Measurements from ENCODE around the gene SYCE3.

SYCE3 gene

DNA sequence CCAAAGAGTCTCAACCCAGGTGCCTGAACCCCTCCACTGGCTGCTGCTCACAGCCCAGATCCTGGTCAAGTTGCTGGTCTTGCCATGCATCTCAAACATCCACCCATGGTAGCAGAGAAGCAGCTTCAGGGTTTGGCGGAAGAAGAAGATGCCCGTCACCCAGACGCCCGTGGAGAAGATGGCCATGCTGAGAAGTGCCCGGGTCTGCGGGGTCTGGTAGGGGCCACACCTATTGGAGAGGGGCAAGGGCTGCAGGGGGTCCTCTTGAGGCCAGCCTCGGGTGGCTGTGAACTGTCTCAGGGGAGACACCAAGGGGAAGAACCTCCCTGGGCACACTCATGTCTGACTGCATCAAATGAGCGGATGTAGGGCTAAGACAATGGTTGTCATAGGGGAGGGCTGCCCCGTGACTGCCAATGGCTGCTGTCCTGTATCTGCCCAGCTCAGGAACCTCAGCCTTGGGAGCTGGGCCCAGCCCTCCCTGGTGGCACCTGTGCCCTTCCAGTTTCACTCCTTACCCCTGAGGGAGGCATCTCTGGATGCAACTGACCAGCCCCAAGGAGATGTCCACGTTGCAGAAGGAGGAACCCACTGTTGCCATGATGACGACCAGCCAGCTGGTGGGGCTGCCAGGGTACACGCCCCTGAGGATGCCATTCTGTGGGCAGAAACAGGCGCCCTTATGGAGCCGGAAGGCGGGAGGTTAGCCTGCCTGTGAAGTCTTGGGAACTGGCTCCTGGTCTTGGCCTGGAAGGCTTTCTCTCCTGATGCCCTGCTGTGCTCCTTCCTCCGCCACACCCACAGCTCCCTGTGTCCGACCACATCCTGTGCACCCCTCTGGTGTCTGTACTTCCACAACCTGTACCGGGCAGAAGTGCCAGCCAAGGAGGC lies 14.3 kb upstream of the SYCE3 start:
- in situ Hi-C loops (cut with MboI; ENCODE audit: low sequenced_read_pairs) = no loop called here

DNA sequence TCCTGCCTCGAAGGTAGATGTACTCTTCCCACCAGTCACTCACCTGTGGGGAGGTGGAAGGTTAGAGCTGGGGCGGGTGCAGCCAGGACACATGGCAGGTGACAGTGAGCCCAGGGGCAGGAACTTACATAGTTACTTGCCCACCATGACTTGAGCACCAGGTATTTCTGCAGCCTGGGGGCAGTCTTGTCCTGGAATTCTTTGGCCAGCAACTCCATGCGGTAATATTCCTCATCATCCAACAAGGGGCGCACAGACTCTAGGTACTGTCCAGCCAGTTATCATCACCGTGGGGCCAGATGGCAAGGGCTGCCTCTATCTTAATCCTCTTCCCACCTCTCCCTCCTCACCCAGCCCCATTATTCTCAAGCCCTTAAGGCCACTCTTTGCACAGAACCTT lies 13.4 kb upstream of the SYCE3 start:
- in situ Hi-C loops (cut with MboI; ENCODE audit: low sequenced_read_pairs) = no loop called here

DNA sequence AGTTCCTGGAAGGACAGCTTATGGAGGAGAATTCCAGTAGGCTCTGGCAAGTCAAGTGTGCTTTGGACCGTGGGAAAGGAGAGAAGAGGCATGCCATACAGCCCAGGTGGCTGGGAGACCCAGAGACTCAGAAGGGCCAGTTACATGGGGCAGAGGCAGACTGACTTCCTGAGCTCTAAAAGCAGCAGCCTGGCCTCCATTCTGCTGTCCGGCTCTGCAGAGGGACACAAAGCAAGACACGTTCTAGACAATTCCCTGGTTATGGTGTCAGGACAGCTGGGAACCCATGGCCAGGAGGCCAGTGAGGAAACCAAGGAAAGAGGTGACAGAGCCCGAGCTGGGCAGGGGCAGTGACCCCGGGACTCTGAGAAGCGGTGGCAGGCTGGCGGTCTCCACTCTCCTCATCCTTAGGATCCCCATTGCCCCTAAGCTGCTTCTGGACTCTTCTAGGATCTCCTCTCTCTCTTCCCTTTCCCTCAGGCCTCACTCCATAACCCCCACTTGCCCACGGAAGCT lies 12.8 kb upstream of the SYCE3 start:
- in situ Hi-C loops (cut with MboI; ENCODE audit: low sequenced_read_pairs) = no loop called here

DNA sequence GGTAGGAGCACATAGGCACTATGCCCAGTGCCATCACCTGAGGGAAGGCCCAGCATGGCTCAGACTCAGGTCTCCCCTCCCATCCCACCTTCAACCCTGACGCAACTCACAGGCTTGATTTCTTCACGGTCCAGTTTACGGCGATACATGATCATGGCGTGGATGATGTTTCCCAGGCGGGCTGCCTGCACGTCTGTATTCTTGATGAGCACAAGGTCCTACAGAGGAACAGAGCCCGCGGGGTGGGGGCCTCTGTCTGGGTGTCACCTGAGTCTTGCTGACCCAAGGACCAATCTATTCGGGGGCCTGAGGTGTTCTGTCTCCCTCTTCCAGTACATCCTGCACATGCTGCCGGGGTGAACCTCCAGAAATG lies 11.7 kb upstream of the SYCE3 start:
- in situ Hi-C loops (cut with MboI; ENCODE audit: low sequenced_read_pairs) = no loop called here

DNA sequence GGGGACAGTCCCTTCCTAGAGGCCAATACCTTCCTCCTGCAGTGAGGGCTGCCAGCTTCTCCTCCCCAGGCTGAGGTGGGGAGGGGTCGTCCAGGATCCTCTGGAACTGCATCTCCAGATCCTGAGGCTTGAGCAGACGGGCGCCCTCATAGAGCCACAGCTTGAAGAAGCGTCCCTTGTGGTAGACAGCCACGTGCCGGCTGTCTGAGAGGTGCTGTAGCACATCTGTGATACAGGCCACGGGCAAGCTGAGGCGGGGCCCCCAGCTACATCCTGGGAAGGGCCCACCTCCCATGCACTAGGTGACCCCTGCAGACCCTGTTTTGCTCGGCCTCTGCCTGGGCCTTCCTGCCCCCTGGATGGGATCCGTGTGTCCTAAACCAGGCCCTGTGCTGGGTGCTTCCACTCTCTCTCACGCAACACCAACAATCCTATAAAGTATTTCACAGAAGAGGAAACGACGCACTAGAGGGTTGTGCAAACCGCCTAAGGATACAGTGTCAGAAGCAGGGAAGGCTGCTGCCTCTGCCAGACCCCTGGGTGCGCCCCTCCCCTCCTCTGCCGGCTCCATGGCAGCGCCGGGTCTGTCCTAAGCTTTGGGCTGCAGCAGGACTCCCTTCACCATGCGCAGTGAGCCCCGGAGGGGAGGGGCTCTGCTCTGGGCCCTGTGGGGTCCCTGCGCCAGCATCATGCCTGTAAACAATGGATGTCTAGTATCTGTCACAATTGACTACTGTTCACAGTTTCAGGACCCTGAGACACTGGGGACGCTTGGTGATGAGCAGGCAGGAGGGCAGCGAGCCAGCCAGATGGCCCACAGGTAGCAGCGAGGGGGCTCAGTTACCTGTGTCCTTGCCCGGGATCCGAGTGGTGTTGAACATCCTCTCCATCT lies 11.0 kb upstream of the SYCE3 start:
- in situ Hi-C loops (cut with MboI; ENCODE audit: low sequenced_read_pairs) = no loop called here

DNA sequence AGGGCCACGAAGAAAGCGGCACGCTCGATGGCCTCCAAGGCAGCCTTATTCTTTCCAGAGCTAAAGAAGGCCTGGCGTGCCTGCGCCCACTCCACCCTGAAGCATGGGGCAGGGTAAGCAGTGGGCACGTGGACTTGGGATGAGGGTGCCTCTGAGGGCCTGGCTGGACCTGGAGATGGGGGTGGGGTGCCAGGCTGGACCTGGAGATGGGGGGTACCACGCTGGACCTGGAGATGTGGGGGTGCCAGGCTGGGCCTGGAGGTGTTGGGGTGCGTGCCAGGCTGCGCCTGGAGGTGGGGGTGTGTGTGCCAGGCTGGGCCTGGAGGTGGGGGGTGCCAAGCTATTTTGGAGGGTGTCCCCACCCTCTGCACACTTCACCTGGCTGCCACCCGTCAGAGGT lies 10.2 kb upstream of the SYCE3 start:
- in situ Hi-C loops (cut with MboI; ENCODE audit: low sequenced_read_pairs) = no loop called here

DNA sequence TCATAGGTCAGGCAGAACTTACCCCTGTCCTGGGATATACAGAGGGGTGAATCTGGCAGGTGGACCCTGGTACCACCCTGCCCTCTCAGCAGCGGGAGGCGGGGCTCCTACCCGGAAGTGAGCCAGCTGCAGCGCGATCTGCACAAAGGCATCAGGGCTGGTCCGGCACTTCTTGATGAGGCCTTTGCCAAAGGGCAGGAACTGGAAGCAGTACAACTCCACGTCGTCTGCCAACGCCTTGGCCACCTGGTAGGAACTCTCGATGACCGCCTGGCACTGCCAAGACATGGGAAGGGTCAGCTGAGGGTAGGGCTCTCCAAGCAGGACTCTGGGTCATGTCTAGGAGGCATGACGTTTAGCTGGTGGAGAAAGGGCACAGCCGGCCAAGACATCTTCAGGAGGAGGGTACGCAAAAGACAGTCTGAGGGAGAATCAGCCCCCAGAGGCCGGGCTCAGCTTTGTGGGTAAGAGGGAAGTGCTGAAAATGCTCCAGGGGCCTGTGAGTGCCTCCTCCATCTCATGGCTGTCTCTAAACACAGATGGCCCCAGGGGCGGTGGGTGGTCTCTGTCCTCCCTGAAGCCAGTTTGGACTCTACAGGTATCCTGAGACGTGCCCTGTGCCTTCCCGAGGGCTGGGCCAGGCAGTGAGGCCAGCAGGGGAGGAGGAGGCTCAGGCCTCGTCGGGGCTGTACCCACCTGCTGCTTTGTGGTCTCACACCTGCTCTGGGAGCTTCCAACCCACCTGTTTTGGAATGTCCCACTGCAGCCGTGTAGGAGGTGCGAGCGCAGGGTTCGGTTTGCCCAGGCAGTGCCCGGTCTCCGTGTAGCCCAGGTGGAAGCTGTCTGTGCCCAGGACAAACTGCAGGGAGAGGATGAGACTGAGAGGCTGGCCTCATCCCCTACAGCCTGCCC lies 8.8 kb upstream of the SYCE3 start:
- in situ Hi-C loops (cut with MboI; ENCODE audit: low sequenced_read_pairs) = no loop called here

DNA sequence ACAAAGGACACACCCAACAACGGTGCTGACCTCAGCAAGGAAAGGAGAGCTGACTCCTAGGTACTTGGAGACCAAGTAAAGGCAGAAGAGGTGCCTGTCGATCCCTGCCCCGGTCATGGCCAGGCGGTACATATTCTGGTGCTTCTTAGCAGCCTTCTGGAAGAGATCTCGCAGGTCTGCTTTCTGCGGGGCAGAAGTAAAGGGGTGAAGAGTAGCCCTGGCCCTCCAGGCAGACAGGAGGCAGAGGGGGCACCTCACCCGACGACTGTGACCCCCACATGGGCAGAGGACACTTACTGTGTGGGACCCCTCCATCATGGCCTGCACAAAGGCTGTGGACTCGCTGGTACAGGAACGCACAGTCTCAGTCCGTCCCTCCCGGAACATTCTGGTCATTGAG lies 8.1 kb upstream of the SYCE3 start:
- in situ Hi-C loops (cut with MboI; ENCODE audit: low sequenced_read_pairs) = no loop called here

DNA sequence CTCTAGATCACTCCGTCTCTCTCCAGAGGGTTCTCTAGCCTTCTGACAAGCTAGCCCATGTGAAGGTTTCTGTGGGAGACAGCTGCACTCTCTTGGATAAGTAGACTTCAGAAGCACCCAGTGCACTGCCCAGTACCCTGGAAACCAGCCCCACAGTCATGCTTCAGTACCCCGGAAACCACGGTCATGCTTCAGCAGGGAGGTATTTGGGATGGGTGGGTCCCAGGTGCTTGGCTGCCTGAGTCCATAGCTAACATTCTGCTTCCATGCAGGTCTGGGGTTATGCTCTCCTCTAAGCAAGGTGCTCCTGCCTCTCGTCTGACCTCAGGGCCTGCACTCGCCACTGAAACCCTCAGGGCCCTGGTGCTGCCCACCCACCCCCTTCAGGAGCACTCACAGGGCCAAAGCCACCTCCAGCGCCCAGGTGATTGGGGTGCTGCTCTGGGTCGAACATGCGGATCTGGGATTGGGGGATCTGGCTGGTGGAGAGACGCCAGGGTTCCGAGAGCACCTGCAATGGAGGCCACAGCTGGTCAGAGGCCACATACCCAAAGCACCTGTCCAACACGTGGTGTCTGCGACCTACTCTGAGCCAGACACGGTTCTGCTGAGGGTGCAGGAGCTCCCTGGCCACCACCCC lies 7.3 kb upstream of the SYCE3 start:
- in situ Hi-C loops (cut with MboI; ENCODE audit: low sequenced_read_pairs) = no loop called here

DNA sequence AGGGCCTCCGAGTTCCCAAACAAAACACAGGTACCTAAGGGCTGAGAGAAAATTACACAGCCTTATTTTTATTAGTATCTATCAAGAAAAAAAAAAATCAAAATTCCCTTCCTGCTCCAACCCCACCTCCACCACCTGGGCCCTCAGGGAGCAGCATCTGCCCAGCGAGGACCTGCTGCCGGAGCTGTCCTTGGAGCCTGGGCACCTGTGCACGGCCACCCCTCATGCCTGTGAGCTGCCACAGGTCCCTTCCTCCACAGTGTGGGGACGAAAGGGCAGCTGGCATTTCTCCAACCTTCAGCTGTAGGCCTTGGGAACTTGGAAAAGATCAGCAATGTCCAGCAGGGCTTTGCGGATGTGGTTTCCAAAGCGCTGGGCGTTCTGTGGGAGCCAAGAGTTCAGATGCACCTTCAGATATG lies 6.3 kb upstream of the SYCE3 start:
- in situ Hi-C loops (cut with MboI; ENCODE audit: low sequenced_read_pairs) = no loop called here

DNA sequence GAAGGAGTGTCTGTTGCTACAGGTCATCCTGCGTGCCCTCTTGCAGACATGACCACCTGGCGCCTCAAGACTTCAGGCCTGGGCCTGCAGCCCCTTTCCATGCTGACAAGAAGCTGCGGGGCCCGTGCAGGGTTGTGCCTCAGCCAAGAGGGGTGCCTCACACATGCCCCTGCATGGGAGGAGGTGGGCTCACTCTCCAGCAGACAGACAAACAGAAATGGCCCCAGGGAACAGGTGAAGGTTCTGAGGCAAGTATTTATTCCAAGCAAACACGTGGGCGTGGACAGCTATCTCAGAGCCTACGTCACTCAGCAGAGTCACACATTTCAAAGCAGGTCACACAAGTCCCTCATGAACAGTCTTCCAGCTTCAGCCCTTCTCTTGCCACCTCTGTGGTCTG lies 5.9 kb upstream of the SYCE3 start:
- in situ Hi-C loops (cut with MboI; ENCODE audit: low sequenced_read_pairs) = no loop called here

DNA sequence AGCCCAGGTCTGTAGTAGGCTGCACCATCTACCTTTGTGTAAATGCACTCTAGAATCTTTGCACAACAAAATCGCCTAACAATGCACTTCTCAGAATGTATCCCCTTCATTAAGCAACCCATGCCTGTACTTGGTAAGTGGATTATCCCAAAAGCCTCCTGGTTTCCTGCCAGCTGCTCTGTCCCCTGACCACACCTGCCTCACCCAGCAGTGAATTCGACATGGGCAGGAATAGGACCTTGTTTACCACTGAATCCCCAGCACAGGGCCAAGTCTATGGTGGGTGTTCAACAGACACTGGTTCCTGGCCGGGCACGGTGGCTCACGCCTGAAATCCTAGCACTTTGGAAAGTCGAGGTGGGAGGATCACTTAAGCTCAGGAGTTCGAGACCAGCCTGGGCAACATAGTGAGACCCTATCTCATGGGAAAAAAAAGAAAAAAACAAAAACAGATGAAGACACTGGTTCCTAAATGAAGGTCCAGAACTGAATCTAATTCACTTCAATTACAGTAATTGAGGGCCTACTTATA lies 5.1 kb upstream of the SYCE3 start:
- in situ Hi-C loops (cut with MboI; ENCODE audit: low sequenced_read_pairs) = no loop called here

DNA sequence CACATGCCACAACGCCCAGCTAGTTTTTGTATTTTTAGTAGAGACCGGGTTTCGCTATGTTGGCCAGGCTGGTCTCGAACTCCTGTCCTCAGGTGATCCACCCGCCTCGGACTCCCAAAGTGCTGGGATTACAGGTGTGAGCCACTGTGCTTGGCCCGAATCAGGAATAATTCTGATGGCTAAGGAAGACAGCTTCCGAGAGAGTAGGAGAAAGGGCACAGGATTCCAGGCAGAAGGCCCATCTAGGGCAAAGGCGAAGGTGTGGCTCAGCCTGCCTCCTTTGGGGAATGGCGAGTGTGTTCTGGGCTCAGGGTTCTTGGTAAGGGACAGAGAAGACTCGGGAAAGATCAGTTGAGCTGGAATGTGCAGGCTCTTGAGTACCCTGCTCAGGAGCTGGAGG lies 1.6 kb upstream of the SYCE3 start:
- in situ Hi-C loops (cut with MboI; ENCODE audit: low sequenced_read_pairs) = no loop called here

DNA sequence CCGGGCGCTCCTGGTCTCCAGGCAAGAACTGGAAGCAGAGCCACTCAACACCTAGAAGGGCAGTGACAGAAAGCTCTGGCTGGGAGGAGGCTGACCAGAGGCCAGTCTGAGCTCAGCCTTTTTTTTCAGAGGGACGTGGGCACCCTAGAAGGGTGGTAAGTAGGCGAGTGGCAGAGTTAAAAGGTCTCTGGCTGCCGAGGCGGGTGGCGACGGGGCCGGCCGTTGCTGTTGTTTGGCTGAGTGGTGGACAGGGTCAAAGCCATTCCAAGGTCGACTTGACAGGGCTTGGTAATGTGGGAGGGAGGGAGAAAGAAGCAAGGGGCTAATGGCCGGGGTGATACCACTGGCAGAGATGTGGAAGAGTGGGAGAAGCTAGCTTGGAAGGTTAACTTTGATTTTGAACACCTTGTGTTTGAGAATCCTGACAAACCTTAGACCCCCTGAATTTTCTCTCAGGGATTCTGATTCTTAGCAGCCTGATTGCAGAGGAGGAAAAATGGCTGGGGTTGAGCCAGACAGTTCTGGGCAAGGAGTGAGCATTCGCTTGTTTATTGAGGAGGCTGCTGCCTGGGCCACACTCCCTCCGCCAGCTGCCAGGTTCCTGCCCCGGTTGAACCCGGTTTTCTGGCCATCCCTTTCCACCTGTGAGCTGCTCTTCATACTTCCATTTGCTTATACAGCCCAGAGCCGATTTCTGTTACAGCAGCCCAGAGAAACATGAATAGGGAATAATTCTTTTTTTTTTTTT lies 868 bp upstream of the SYCE3 start:
- in situ Hi-C loops (cut with MboI; ENCODE audit: low sequenced_read_pairs) = no loop called here

DNA sequence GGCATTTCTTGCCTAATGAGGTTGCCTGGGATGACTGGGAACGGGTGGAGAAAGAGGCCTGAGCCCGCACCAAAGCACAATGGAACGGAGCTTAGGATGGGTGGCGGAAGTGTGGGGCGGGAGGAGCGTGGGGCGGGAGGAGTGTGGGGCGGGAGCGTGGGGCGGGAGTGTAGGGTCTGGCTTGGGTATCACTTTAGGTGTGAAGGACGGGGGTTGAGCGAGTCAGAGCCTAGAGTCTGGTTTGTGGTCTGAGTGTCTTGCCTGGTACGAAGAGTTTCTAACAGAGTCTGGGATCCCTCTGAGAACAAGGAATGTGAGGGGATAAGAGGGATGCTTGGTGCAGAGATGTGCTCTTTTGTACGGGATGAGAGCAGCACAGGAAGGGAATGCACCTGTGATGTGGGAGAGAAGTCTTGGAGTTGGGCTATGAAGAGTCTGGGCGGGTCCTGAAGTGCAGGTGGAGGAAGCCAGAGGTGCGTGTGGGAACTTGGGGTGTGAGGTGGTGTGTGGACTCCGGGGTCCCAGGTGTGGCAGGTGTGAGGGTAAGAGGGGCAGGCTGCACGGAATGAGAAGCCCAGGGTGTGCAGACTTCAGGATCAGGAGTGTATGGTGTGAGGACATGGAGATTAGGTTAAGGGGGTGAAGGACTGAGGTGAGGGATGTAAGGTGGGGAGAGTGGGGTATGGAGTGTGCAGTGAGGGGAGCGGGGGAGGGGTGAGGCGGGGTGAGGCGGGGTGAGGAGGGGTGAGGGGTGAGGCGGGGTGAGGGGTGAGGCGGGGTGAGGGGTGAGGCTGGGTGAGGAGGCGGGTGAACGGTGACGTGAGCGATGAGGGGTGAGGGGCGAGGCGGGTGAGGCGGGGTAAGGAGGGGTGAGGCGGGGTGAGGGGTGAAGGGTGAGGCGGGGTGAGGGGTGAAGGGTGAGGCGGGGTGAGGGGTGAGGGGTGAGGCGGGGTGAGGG lies 1.0 kb downstream of the SYCE3 start:
- in situ Hi-C loops (cut with MboI; ENCODE audit: low sequenced_read_pairs) = no loop called here

DNA sequence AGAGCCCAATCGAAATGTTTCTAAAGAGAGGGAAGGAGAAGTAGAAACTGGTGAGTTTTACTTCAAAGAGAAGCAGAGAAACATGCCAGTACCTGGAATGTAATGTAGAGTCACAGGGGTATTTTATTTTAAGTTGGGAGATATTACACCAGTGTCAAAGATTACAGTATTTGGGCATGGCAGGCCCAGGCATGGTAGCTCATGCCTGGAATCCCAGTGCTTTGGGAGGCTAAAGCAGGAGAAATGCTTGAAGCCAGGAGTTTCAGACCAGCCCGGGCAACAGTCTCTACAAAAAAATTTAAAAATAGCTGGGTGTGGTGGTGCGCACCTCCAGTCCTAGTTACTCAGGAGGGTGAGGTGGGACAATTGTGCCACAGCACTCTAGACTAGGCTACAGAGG lies 2.7 kb downstream of the SYCE3 start:
- in situ Hi-C loops (cut with MboI; ENCODE audit: low sequenced_read_pairs) = no loop called here

DNA sequence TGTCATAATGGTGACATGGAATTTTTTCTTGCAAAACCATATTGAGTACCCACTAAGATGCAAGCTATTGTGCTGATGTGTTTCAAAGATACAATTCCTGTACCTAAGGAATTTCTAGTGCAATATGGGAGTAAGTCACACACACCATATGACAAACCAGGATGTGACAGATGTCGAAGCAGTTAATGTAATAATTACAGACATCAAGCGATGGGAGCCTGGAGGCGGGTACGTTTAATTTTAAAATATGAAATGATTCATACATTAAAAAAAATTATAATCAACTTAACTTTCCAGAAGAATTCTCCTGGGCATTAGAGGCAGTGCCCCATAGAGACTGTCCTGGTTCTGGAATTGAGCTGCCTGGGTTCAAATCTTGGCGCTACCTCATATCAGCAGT lies 6.0 kb downstream of the SYCE3 start:
- in situ Hi-C loops (cut with MboI; ENCODE audit: low sequenced_read_pairs) = no loop called here

DNA sequence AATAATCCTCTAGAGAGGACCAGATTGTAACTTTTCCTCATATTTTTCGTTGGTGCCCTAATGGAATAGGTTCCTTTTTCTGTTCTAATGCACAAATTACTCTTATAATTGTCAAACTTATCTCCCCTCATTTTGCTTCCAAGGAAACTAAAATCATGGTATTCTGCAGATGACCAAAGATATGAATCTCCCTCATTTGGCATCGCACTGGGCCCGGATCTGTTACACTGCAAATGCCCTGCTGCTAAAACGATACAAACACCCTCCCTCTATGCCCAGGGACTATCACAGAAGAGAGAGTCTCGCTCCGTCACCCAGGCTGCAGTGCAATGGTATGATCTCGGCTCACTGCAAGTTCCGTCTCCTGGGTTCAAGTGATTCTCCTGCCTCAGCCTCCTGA lies 9.4 kb downstream of the SYCE3 start:
- in situ Hi-C loops (cut with MboI; ENCODE audit: low sequenced_read_pairs) = no loop called here
